CD4-positive, alpha-beta T cell treated with Interleukin-6 at 100 ng/mL for 8 hours (primary cell): ENCODE measurements around the gene PCNX1.

Experiments used
- DNase-seq: peaks from one replicate; pipeline ENCODE4 v3.0.0-alpha.2; 2020; ENCODE audit warnings: mixed read lengths, low spot score

The PCNX1 gene

GRCh38 chr14:71163050-71163841 lies 256.0 kb downstream of the PCNX1 start:
- DNase-seq, result no peak

- no peak for DNase-seq
Measured at GRCh38 chr14:71163842-71164629, 256.8 kb downstream of the PCNX1 start.
